Left forelimb (tissue), 1 donor: ENCODE data around the gene TMEM53.

Source experiments
- DNase-seq: peaks from one replicate; pipeline ENCODE4 v3.0.0-alpha.2; 2018; ENCODE audit warnings: low spot score

The TMEM53 gene

DNA sequence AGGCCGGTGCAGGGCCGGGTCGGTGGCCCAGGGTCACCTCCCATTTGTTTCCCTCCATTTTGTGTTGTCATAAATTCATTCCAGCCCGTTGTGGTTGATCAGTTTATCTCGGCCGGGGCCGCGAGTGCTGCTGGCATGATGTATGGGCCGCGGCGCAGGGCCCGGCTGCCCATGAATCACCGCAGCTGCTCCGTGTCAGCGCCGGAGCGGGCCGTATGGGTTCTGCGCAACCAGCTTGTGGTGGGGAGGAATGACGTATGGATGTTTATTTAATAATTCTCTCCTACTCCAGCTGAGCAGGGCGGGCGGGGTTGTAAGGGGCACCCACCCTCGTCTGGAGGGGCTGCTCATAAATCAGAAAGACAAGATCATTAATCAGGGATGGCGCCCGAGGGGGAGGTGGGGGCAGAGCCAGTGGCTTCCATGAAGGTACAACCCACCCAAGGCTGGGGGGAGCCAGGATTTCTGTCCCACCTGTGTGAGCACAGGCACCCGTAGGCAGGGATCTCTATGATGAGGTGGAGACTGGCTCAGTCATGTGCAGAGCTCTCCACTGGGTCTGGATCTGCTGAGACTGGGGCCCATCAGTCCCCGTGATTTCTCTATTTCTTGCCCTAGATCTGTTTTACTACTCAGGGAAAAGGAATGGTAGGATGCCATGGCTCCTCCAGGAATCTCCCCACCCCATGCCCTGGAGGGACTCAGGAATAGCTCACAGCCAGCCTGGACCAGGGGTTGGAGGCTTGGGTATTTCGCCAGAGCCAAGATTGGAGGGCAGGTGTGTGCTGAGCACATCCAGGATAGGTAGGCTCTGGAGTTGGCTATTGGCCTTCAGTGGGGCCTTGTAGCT is 27.8 kb downstream of the TMEM53 start:
- no peak for DNase-seq

GRCh38 chr1:44645476-44646244 is 28.6 kb downstream of the TMEM53 start:
- peak; percentile 76 for DNase-seq

GRCh38 chr1:44644806-44645205 is 29.5 kb downstream of the TMEM53 start:
- no peak for DNase-seq

DNA sequence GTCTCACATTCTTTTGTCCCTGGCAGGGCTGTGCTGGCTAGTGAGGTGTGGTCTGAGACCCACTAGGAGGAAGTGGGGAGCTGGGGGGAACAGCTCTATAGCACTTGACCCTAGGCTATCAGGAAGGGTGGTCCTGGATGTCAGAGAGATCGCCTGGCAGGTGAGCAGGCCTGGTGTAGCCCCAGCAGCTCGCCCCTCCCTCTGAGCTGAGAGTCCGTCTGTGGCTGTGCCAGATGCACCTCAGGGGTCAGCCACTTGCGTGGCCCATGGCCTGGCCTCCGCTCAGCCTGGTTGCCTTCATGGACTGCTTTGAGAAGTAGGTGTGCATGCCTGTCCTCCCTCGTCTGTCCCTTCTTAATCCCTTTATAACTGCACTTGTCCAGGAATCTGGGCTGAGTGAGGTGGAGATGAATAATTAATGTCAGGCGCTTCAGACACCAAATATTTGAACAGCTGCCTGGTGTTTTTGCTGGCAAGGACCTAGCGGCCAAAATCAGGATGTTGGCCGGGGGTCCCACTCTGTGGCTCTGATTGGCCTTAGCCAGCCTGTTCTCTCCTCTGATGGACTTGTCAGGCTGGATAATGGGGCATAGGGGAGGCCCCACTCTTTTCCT is 30.5 kb downstream of the TMEM53 start:
- DNase-seq = no peak

GRCh38 chr1:44642925-44643324 is 31.4 kb downstream of the TMEM53 start:
- DNase-seq = no peak

DNA sequence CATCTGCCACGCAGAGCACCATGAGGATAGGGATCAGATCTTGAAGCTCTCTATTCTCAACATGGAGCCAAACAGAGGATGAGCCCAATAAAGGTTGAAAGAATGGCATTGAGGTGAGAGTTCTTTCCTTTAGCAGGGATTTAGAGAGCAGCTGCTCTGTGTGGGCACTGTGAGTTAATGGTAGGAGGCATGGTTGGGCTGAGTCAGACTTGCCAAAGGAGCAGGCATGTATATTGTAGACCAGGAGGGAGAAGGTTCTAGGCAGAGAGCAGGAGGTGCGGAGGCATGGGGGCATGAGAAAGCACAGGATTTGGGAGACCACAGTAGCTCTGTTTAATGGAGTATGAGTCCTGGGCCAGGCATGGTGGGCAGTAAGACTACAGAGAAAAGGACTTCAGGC is 32.0 kb downstream of the TMEM53 start:
- DNase-seq = no peak

GRCh38 chr1:44641126-44642102 is 32.9 kb downstream of the TMEM53 start:
- DNase-seq = no peak

- no peak for DNase-seq
These were observed 34.0 kb downstream of the TMEM53 start for GRCh38 chr1:44640200-44640853.

- no peak for DNase-seq
These were observed 36.4 kb downstream of the TMEM53 start for GRCh38 chr1:44637702-44638411.

- DNase-seq = no peak
These were observed 37.3 kb downstream of the TMEM53 start for GRCh38 chr1:44636688-44637598.

DNA sequence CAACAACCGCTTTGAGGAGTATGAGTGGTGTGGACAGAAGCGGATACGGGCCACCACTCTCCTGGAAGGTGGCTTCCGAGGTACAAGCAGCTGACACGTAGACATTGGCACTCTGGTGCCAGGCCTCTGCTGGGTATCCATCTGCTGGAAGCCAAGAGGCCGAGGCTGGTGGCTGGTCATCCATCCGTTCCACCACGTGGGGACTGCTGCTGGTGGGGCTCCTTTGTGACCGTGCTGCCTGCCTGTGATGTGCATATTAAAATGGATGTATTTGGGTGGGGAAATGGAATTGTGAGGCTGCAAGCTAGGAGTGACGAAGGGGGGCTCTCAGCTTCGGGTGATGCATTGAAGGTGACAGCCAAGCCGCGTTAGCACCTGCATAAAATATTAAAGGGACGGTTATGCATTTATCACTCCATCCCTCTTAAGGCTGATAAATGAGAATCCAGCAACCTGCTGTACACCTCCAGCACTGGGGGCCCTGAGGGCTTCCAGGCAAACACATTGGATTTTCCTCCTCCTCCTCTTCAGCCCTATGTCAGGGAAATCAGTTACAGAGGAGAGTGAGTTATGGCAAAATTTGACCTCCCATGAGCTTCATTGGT is 38.1 kb downstream of the TMEM53 start:
- no peak for DNase-seq

- no peak for DNase-seq
These were observed 38.8 kb downstream of the TMEM53 start for GRCh38 chr1:44635439-44635838.

DNA sequence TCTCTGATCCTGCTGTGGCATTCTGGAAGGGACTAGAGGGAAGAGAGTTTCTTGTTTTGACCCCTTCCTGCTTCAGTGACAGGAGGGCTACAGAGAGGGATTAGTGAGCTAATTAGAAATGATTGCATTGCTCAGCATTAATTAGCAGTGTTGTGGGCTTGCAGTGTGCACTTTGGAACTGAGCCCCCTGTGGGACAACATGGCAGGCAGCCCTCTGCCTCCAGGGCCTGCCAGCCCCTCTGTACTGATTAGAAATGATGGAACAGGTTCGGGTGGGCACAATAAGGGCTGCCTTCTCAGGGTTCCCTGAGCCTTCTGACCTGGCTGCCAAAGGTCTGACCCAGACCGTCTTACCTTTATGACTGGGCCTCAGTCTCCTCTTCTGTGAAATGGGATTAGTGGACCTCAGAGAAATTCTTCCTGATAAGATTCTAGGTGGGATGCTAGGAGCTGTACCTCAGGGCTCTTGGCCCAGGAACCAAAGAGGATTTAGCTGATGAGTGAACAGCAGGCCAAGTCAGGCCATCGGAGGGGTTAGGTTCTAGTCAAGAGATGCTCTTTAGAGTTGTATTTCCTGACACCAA is 39.6 kb downstream of the TMEM53 start:
- no peak for DNase-seq

GRCh38 chr1:44632598-44632997 is 41.7 kb downstream of the TMEM53 start:
- no peak for DNase-seq

DNA sequence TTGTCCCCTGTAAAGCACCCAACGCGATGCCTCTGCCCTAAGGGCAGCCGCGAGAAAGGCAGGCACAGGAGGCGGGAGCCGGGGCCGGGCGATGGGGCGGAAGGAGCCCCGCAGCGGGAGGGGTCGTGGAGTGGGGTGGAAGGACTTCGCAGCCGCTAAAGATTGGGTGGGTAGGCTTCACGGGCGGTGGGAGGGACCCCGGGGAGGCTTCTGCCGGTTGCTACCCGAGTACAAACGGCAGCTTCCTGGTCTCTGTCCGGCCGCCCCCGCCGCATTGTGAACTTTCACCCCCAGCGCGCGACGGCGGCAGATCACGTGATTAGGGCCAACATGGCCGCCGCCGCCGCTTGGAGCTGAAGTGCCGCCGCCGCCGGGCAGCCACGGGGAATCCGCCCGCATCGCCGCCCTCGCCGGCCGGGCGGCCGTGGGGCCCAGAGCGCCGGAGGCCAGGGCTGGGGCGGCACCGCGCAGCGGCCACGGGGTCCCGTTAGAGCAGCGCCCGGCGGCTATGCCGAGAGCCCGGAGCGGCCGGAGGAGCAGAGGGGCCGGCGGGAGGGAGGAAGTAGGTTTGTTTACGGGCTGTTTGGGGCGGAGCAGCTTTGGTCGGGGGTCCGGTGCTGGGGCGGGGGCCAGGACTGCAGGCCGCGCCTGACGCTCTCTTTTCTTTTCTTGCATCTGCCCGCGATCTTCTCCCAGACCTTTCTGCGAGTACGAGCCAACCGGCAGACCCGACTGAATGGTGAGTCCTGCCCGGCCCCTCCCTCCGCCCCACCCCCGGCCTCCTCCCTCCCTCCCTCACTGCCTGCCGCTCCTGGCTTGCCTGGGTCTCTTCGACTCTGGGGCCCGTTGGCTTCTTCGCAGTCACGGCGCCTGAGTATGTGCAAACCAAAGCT is 42.4 kb downstream of the TMEM53 start:
- peak; percentile 94 for DNase-seq

DNA sequence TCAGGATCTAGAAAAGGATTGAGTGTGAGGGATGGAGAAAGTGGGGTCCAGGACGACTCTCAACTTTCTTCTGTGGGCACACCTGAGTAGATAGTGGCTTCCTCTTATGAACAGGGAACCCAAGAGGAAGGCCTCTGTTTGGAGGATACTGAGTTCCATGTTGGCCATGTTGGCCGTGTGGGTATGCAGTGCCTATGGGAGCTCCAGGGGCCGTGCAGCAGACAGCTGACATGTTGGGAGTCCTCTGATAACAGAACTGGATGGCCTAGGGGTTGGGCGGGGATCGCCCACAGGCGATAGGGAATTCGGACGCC is 43.0 kb downstream of the TMEM53 start:
- DNase-seq = no peak

DNA sequence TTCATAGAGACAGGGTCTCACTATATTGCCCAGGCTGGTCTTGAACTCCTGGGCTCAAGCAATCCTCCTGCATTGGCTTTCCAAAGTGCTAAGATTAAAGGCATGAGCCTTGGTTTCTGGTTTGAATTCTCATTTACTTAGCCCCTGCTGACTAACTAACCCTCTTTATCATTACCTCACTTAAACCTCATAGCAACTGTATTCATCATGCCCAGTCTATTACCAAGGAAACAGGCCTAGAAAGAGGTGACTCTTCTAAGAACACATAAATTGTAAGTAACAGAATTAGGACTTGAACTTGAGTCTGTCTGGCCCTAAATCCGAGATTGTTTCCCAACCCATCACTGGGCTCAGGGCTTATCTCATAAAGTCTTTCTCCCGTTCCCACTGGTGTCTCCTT is 44.2 kb downstream of the TMEM53 start:
- no peak for DNase-seq
